Nephron (organoid): ENCODE data around the gene ESPN.

Experiments
- H3K27ac Mint-ChIP-seq, 3 experiments: 2 replicates each; pipeline ENCODE4 v1.8.0; 2020; ENCODE audit warnings: mixed read lengths in 3 of 3, mild to moderate bottlenecking in 2 of 3, moderate library complexity in 1 of 3
- H3K27me3 Mint-ChIP-seq: 2 replicates; pipeline ENCODE4 v1.8.0; 2021; ENCODE audit warnings: low read depth, mild to moderate bottlenecking, moderate library complexity, mixed read lengths
- H3K36me3 Mint-ChIP-seq: 2 replicates; pipeline ENCODE4 v1.8.0; 2020; ENCODE audit warnings: low read depth, mixed read lengths
- H3K4me1 Mint-ChIP-seq: 2 replicates; pipeline ENCODE4 v1.8.0; 2020; ENCODE audit warnings: mixed read lengths
- H3K4me3 Mint-ChIP-seq, 3 experiments: 2 replicates each; pipeline ENCODE4 v1.8.0; 2020; ENCODE audit warnings: mild to moderate bottlenecking in 3 of 3, mixed read lengths in 3 of 3, moderate library complexity in 2 of 3
- H3K9me3 Mint-ChIP-seq: 2 replicates; pipeline ENCODE4 v1.8.0; 2020; ENCODE audit warnings: mixed read lengths
- CTCF ChIP-seq, 3 experiments: fragments of 200-600 bp; sonication (generic); IDR thresholded peaks; one replicate each; pipeline ENCODE4 v1.5.0; 2021; ENCODE audit warnings: antibody characterized with exemption in 3 of 3; ENCODE audit not compliant: unreplicated experiment in 3 of 3

The ESPN gene

GRCh38 chr1:6423321-6423999, 1.1 kb upstream of the ESPN start:
- peak; percentile 78 to 79 (median 79) for TF ChIP-seq CTCF (IDR thresholded peaks at IDR 0.05; ENCODE audit: unreplicated experiment in 3 of 3)
- no peaks in the 10 kb centered on the region for H3K36me3 Mint-ChIP-seq

GRCh38 chr1:6424000-6424565, 493 bp upstream of the ESPN start:
- Mint-ChIP-seq H3K36me3 (no peaks in the 10 kb centered on the region), H3K4me1 (no peaks in the 10 kb centered on the region)

More at GRCh38 chr1:6423321-6423999, 1.1 kb upstream of the ESPN start:
- Mint-ChIP-seq H3K4me3 (peak overlapping the region in 1 of 3 experiments; percentile 13), H3K9me3 (no peaks in the 10 kb centered on the region), H3K27ac (no peak overlapping the region), H3K27me3 (peaks cover 88% of the 10 kb centered on the region), H3K4me1 (no peaks in the 10 kb centered on the region)

GRCh38 chr1:6425658-6426057, 1.1 kb downstream of the ESPN start:
- no peak for TF ChIP-seq CTCF (IDR thresholded peaks at IDR 0.05; ENCODE audit: unreplicated experiment in 3 of 3)
- Mint-ChIP-seq H3K36me3 (no peaks in the 10 kb centered on the region), H3K4me1 (peaks cover 7% of the 10 kb centered on the region)

More at GRCh38 chr1:6424000-6424565, 493 bp upstream of the ESPN start:
- peak overlapping the region in 2 of 3 experiments; percentile 23 to 26 for H3K4me3 Mint-ChIP-seq
- peaks cover 83% of the 10 kb centered on the region for H3K27me3 Mint-ChIP-seq
- no peak for TF ChIP-seq CTCF (IDR thresholded peaks at IDR 0.05; ENCODE audit: unreplicated experiment in 3 of 3)
- no peak overlapping the region for H3K27ac Mint-ChIP-seq
- no peaks in the 10 kb centered on the region for H3K9me3 Mint-ChIP-seq

GRCh38 chr1:6426277-6426971, 1.8 kb downstream of the ESPN start:
- TF ChIP-seq CTCF (IDR thresholded peaks at IDR 0.05; ENCODE audit: unreplicated experiment in 3 of 3) = no peak
- H3K9me3 Mint-ChIP-seq = no peaks in the 10 kb centered on the region
- peaks cover 76% of the 10 kb centered on the region for H3K27me3 Mint-ChIP-seq
- no peak overlapping the region for H3K4me3 Mint-ChIP-seq
- no peak overlapping the region for H3K27ac Mint-ChIP-seq
- peaks cover 7% of the 10 kb centered on the region for H3K4me1 Mint-ChIP-seq
- no peaks in the 10 kb centered on the region for H3K36me3 Mint-ChIP-seq

More at GRCh38 chr1:6425658-6426057, 1.1 kb downstream of the ESPN start:
- H3K9me3 Mint-ChIP-seq = no peaks in the 10 kb centered on the region
- no peak overlapping the region for H3K27ac Mint-ChIP-seq
- no peak overlapping the region for H3K4me3 Mint-ChIP-seq
- H3K27me3 Mint-ChIP-seq = peaks cover 83% of the 10 kb centered on the region

GRCh38 chr1:6426972-6427350, 2.4 kb downstream of the ESPN start:
- Mint-ChIP-seq H3K9me3 (no peaks in the 10 kb centered on the region), H3K4me1 (peaks cover 7% of the 10 kb centered on the region), H3K36me3 (no peaks in the 10 kb centered on the region), H3K27ac (no peak overlapping the region), H3K27me3 (peaks cover 71% of the 10 kb centered on the region), H3K4me3 (no peak overlapping the region)
- no peak for TF ChIP-seq CTCF (IDR thresholded peaks at IDR 0.05; ENCODE audit: unreplicated experiment in 3 of 3)
